RWPE2 (cell line): ENCODE measurements around the gene ATXN2.
"Not testable (repeated sequence)": the region's sequence is repeated elsewhere in the genome, so short reads cannot be mapped to it uniquely, and the experiment has no call there.

Experiments
- ATAC-seq: fragments of 200-7000 bp; cut with Tn5 transposase; 3 replicates; pipeline ENCODE4 v1.9.1; 2021; ENCODE audit warnings: low read depth
- DNase-seq: peaks from one replicate; pipeline ENCODE4 v3.0.0-alpha.2; 2020; ENCODE audit warnings: low spot score
- H3K27ac ChIP-seq: fragments of 450-650 bp; 2 replicates; pipeline ENCODE4 v1.5.1; 2017; ENCODE audit warnings: mild to moderate bottlenecking; ENCODE audit not compliant: poor library complexity, severe bottlenecking
- H3K27me3 ChIP-seq: fragments of 250-450 bp; sonication (Bioruptor Pico); 2 replicates; pipeline ENCODE4 v1.5.1; 2021; ENCODE audit warnings: mild to moderate bottlenecking, moderate library complexity; ENCODE audit not compliant: insufficient read depth, poor library complexity, severe bottlenecking
- H3K36me3 ChIP-seq: fragments of 250-450 bp; sonication (Bioruptor Pico); 2 replicates; pipeline ENCODE4 v1.5.1; 2020; ENCODE audit warnings: low read depth, mild to moderate bottlenecking, moderate library complexity
- H3K4me1 ChIP-seq: fragments of 250-450 bp; sonication (Bioruptor Pico); 2 replicates; pipeline ENCODE4 v1.5.1; 2021; ENCODE audit warnings: mild to moderate bottlenecking, moderate library complexity; ENCODE audit not compliant: insufficient read depth, poor library complexity, severe bottlenecking
- H3K4me3 ChIP-seq: fragments of 250-450 bp; sonication (Bioruptor Pico); 2 replicates; pipeline ENCODE4 v1.5.1; 2021; ENCODE audit warnings: mild to moderate bottlenecking, moderate library complexity; ENCODE audit not compliant: severe bottlenecking
- H3K9me3 ChIP-seq: fragments of 250-450 bp; sonication (Bioruptor Pico); 2 replicates; pipeline ENCODE4 v1.5.1; 2021; ENCODE audit warnings: mild to moderate bottlenecking, moderate library complexity; ENCODE audit not compliant: severe bottlenecking
- CTCF ChIP-seq: fragments of 450-650 bp; IDR thresholded peaks from one replicate; pipeline ENCODE4 v1.5.1; 2017; ENCODE audit warnings: mild to moderate bottlenecking, moderate library complexity; ENCODE audit not compliant: poor library complexity, severe bottlenecking

ATXN2 gene

GRCh38 chr12:111494676-111495075 is 104.4 kb downstream of the ATXN2 start:
- TF ChIP-seq CTCF, result no peak
- Histone ChIP-seq H3K9me3 (no peaks in the 10 kb centered on the region), H3K27me3 (no peaks in the 10 kb centered on the region), H3K27ac (no peak overlapping the region), H3K4me3 (no peak overlapping the region), H3K36me3 (peaks cover 83% of the 10 kb centered on the region), H3K4me1 (no peaks in the 10 kb centered on the region)
- DNase-seq (no peak), ATAC-seq (no peak)

- not testable (repeated sequence) for ATAC-seq
- H3K36me3 ChIP-seq, result peaks cover 86% of the 10 kb centered on the region
Observed at GRCh38 chr12:111492979-111493378, 106.1 kb downstream of the ATXN2 start.

GRCh38 chr12:111488798-111489197 is 110.3 kb downstream of the ATXN2 start:
- H3K27ac ChIP-seq, result no peak overlapping the region
- H3K36me3 ChIP-seq, result peaks cover 87% of the 10 kb centered on the region
- DNase-seq, result no peak

More at GRCh38 chr12:111492979-111493378, 106.1 kb downstream of the ATXN2 start:
- not testable (repeated sequence) for H3K9me3 ChIP-seq, H3K27me3 ChIP-seq, H3K4me3 ChIP-seq, H3K4me1 ChIP-seq, H3K27ac ChIP-seq, DNase-seq

GRCh38 chr12:111488271-111488670 is 110.8 kb downstream of the ATXN2 start:
- DNase-seq (no peak), ATAC-seq (no peak)
- Histone ChIP-seq H3K4me3 (no peak overlapping the region), H3K9me3 (no peaks in the 10 kb centered on the region), H3K36me3 (peaks cover 85% of the 10 kb centered on the region), H3K4me1 (no peaks in the 10 kb centered on the region), H3K27me3 (no peaks in the 10 kb centered on the region), H3K27ac (no peak overlapping the region)
- TF ChIP-seq CTCF, result no peak

More at GRCh38 chr12:111488798-111489197, 110.3 kb downstream of the ATXN2 start:
- no peak for ATAC-seq
- Histone ChIP-seq H3K4me3 (no peak overlapping the region), H3K27me3 (no peaks in the 10 kb centered on the region), H3K9me3 (no peaks in the 10 kb centered on the region), H3K4me1 (no peaks in the 10 kb centered on the region)
- no peak for TF ChIP-seq CTCF

GRCh38 chr12:111482462-111482861 is 116.7 kb downstream of the ATXN2 start:
- TF ChIP-seq CTCF, result peak; percentile 48
- DNase-seq (no peak), ATAC-seq (no peak)
- Histone ChIP-seq H3K9me3 (no peaks in the 10 kb centered on the region), H3K4me3 (no peak overlapping the region), H3K4me1 (no peaks in the 10 kb centered on the region), H3K27ac (no peak overlapping the region), H3K36me3 (peaks cover 78% of the 10 kb centered on the region), H3K27me3 (no peaks in the 10 kb centered on the region)
